Measurements from ENCODE around the gene GLP2R.

GLP2R gene

GRCh38 chr17:9814337-9814945, 11.3 kb upstream of the GLP2R start:
- DNase-seq, result no peak

- no peak for DNase-seq
These were observed 9.3 kb upstream of the GLP2R start for GRCh38 chr17:9816472-9816871.

- DNase-seq, result no peak
These were observed 8.6 kb upstream of the GLP2R start for GRCh38 chr17:9817086-9817485.

- no peak for DNase-seq
These were observed 7.0 kb upstream of the GLP2R start for GRCh38 chr17:9818760-9819159.

- DNase-seq, result no peak
These were observed 5.3 kb upstream of the GLP2R start for GRCh38 chr17:9820448-9820847.

DNA sequence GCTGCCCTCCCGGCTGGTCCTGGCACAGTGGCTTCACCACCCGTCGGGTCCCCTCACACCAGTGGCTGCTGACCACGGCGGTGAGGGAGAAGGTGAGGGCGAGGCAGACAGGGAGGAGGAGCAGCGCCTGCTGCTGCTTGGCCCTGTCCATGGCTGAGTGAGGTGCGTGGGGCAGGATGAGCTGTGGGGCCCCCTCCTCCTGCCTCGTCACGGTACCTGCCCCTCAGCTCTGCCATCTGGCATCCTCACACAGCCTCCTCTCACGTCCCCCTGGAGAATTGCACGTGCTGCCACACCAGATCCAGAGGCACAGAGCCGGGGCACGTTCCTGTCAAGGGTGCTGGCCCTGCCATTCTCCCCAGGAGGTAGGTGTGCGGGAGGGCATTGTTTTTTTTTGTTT, 3.8 kb upstream of the GLP2R start, which contains the start of gene GSG1L2:
TSS of gene GSG1L2 (minus strand) at position 159 of the 400 bp plus-strand sequence. CDS start at position 151, 8 bp downstream.
- DNase-seq, result no peak

- no peak for DNase-seq
These were observed 1.6 kb upstream of the GLP2R start for GRCh38 chr17:9824094-9824493.

- DNase-seq, result no peak
These were observed 856 bp upstream of the GLP2R start for GRCh38 chr17:9824797-9825338.

DNA sequence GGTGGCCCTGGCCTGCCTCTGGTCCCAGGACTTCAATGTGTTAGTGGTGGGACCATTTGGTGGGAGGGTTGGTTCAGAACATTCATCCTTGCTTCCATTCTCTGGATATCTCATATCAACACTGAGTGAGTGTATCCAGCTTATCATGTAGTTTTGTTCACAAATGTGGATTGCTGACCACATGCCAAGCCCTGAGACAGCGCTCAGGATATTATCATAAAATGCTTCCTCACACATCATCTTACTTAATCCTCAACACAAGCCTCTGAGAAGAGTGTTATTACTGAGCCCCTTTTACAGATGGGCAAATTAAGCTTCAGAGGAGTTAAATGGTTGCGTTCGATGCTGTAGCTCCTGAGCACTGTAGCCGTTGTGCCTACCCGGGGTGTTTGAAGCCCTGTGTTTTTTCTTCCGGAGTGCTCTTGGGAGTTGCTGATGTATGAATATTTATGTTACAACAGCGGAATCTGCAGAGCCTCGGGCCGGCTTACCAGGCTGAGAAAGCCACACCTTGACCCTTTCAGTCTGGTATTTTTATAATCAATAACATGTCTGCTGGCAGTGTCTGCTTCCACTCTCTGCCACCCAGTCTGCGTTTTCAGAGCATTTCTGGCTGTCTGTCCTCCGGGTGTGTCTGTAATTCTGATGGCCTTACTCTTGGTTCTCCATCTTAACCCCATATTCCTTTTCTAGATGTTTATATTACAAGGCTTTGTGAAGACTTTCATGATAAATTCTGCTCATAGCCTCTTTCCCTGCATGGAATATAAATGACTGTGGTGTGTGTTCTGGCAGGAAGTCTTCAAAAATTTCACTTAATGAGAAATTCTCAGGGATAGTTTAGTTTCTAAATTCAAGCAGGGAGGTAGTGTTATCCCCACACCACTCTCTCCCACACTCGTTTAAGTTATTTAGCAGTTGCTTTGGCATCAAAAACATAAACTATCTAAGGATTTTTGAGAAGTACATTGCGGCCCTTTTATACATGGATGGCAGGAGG, 2.9 kb downstream of the GLP2R start:
- no peak for DNase-seq

DNA sequence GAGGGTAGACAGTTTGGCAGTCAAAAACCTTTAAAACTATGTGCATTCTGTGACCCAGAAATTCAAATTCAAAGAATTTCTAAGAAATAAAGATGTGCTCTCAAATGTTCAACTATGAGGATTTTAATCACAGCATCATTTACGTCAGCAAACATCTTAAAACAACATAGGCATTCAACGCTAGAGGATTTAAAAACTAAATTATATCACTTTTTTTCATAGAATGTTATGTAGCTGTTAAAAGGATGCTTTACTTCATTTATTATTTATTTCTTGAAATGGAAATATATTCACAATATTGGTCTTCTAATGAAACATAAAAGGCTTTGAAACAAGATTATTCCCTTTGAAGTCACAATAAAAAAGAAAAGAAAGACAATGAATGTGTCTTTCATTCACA, 3.6 kb downstream of the GLP2R start:
- DNase-seq, result no peak

- DNase-seq, result no peak
These were observed 5.0 kb downstream of the GLP2R start for GRCh38 chr17:9830711-9831110.

GRCh38 chr17:9833922-9834321, 8.2 kb downstream of the GLP2R start:
- DNase-seq, result no peak

DNA sequence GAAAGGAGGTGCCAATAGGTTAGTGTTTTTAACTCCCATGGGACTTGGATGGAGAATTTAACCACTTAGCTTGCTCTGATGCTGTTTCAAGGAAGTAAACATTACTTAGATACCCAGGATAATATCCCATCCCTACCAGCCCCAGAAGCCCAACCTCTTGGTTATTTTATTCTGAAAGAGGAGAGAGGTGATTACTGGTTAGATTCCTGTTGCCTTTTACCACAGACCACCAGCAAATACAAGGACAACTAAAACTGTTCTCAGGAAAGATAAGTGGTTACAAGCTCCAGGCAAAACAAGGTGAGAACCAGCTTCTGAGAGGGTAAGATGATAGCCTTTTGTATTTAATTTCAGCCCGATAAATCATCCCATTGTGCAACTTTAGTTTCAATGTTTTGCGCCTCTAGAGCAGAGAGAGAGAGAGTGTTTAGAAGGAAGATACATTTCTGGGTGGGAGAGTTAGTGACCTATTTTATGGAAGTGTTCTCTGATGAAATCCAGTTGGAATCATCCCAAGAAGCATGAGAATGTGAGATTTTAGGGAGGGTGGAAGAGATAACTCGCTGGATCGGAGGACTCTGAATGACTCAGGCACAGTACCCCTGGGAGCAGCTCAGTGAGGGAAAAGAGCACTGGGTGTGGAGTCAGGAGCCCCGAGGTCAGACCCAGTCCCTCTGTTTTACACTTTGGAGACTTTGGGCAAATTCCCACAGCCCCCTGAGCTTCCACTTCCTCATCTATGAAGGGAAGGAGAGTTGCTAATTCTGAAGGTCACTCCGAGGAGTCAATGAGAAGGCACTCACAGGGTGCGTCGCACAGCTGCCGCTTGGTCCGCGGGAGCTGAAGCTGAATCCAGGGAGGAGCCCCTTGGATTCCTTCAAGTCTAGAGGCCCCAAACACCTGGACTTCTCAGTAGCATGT, 12.1 kb downstream of the GLP2R start:
- DNase-seq, result no peak

DNA sequence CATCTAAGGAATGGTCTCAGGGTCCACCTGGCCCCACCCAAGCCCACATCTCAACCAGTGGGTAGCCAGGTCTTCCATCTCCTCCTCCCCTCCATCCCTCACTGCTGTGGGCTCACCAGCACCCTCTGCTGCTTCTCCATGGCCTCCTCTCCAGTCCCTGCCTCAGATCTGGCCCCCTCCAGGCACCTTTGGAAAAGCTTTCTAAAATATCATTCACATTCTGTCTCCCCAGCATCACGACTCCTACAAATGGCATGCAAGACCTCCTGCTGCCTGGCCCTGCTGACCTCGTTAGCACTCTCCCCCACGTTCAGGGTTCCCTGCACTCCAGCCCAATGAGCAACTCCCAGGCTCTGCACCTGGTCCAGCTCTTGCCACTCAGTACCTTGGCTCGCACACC, 13.7 kb downstream of the GLP2R start:
- no peak for DNase-seq

- DNase-seq, result no peak
These were observed 16.5 kb downstream of the GLP2R start for GRCh38 chr17:9842057-9842758.

GRCh38 chr17:9843152-9844010, 17.7 kb downstream of the GLP2R start:
- no peak for DNase-seq

DNA sequence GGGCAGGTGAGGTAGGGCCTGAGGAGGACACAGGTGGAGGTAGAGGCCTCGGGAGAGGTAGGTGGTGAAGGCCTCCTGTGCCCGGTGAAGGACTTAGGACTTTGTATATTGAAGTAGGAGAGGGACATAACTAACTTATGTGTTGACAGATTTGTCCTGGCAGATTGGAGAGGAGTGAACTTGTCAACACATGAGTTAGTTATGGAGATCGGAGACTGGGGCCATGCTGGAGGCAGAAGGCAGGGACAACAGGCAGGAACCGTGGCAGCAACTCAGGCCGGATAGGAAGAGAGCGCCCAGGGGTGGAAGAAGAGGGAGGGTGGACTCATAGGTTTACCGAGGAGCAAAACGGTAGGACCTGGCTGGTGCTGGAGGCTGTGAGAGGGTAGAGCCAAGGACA, 18.4 kb downstream of the GLP2R start:
- DNase-seq, result no peak

GRCh38 chr17:9845306-9845705, 19.6 kb downstream of the GLP2R start:
- DNase-seq, result no peak

DNA sequence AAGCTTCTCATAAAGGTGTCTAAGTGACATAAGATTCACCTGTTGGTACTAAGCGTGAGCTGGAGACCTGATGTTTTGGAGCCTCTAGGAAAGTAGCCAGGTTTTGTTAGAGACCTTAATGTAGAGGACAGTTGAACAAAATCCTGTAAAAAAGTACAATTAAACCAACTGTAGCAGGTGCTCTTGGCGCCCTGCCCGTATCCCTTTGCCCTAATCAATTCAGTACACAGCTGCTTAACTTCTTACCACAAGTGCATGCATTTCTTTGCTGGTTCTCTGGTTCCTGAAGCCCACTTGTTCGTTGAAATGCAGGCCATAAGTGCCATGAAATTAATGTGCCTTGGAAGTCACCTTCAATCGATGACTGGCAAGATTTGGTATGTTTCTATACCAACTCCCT, 24.4 kb downstream of the GLP2R start:
- DNase-seq, result no peak

GRCh38 chr17:9854255-9854654, 28.5 kb downstream of the GLP2R start:
- DNase-seq, result no peak

GRCh38 chr17:9855036-9855435, 29.3 kb downstream of the GLP2R start:
- DNase-seq, result no peak
